ENCODE measurements around the gene PRRC2B. TPM values are rescaled to one million over a fixed set of nuclear protein-coding genes. Genes with fewer than 3 reads are reported as not detected.

The PRRC2B gene
- total and polyA plus RNA-seq, 2 of the 13 experiments (the other 11 are each of a cell fraction or from before 2014, with no cell fraction given) = 20.8 to 37.4 TPM

DNA sequence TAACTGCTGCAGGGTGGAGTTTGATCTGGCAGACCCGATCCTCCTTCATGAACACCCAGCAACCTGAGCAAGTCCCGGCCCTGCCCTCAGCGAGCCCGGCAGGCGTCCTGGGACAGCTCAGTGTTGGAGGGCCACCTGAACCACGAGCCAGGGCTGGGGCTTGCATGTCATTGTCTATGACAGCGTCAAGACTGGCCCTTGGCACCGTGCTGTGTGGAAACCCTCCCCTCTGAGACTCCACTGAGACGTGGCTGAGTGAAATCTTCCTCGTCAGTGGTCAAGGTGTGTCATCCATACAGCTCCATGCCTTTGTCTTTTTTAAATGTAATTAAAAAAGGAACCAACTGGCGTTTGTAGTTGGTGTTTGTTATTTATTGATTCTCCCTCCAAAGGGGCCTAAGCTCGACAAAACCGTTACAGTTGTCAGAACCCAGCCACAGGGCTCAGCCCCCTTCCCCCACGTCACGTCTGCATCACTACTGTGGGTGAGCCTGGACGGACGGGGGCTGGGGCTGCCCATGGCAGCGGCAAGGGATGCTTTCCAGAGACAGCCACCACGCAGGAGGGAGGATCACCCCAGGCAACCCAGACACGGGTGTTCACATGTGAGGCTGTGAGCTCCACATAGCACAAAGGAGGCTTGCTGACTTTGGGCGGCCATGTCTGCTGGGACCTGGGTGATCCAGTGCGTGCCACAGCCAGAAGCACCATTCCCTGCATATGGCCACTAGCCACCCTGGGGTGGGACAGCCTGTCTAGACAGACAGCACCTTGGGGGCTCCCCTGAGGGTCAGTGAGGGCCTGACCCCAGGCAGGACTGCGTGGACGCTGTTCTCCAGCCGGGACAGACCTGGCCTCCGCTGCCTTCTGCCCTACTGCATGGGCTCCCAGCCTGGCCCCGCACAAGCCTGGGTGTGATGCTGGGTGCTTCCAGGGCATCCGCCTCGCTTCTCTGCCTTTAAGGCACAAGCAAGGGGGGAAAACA is 129.9 kb downstream of the PRRC2B start (continued):
- TF ChIP-seq SOX5 (CRISPR knock-in tag; IDR thresholded peaks at IDR 0.05; ENCODE audit: borderline replicate concordance) = no peak
- TF ChIP-seq POLR2G (IDR thresholded peaks at IDR 0.05; ENCODE audit: low read depth, low read length) = 0 out of 2 replicates have a peak, but pooled peaks have one; percentile 8
- TF ChIP-seq NONO (IDR thresholded peaks at IDR 0.05) = no peak
- 0 out of 2 replicates have a peak, but pooled peaks have one; percentile 6 for TF ChIP-seq NONO (CRISPR knock-in tag; conservative IDR thresholded peaks at IDR 0.05)
- TF ChIP-seq JUND (CRISPR knock-in tag; IDR thresholded peaks at IDR 0.05) = no peak
- TF ChIP-seq MXD3 (CRISPR knock-in tag; IDR thresholded peaks at IDR 0.05) = no peak
- no peak for TF ChIP-seq SALL2 (CRISPR knock-in tag; IDR thresholded peaks at IDR 0.05)
- TF ChIP-seq RFXAP (CRISPR knock-in tag; IDR thresholded peaks at IDR 0.05; ENCODE audit: borderline replicate concordance) = no peak

DNA sequence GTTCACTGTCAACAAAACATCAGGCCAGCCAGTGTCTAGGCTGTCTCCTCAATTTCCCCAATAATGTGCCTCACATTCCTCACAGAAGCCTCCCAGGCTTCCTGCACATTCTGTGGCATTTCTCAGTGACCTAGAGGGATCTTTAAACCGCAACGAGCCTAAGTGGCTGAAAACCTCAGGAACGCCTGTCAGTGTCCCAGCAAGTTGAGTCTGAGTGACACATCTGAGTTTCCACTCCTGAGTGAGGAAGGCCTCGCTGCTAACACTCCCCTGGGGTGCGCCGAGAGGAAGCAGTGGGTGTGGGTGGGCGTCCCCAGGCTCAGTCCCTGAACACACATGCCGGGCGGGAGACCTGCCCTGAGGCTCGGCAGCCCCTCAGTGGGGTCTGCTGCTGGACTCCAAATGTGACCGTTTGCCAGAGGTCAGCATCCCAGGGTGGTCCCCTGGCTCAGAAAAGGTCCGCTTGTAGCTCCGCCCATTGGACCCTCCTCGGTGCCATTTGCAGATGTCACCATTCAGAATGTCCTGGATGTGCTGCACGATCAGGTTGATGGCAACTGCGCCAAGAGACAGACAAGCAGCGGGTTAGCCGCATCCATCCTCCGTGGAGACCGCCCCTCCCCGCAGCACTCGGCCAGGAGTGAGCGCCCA is 130.9 kb downstream of the PRRC2B start:
- ATAC-seq = no peak
- Histone ChIP-seq H3K36me3 (replicated peaks in 1 of 2; ENCODE audit: control insufficient read depth in 1 of 2, insufficient read depth in 2 of 2, low read length in 2 of 2) (peaks cover 16 to 44% of the 10 kb centered on the region in 2 experiments; a peak in 4 of 5 replicates), H3K79me2 (ENCODE audit: insufficient read depth, low read length) (no peaks in the 10 kb centered on the region), H2AFZ (ENCODE audit: low read length) (no peak overlapping the region), H3K4me2 (ENCODE audit: low read depth, low read length) (no peak overlapping the region), H3K9ac (ENCODE audit: insufficient read depth, low read depth, low read length) (no peak overlapping the region), H3K4me3 (replicated peaks in 1 of 3; ENCODE audit: insufficient read depth in 1 of 3, low read depth in 2 of 3, low read length in 3 of 3) (no peak overlapping the region), H4K20me1 (ENCODE audit: insufficient read depth, low read length) (no peaks in the 10 kb centered on the region), H3K9me3 (ENCODE audit: low read length) (no peaks in the 10 kb centered on the region), H3K27ac (ENCODE audit: extremely low read length, insufficient read depth, low read length) (no peak overlapping the region), H3K27me3 (ENCODE audit: control insufficient read depth in 1 of 2, insufficient read depth in 2 of 2, low read length in 2 of 2) (no peaks in the 10 kb centered on the region), H3K4me1 (ENCODE audit: insufficient read depth, low read length) (peaks cover 5% of the 10 kb centered on the region)
- no peak for DNase-seq (ENCODE audit: low spot score)
- WGBS (ENCODE audit: low lambda C conversion rate) = 100% methylated on average over 3 of the region's 23 CpGs
- BruUV-seq (replicated peaks) = no TSS peak
- intact Hi-C loops (cut with micrococcal nuclease; ENCODE audit: unreplicated experiment) (no loop called here), in situ Hi-C loops (cut with HindIII; ENCODE audit: extremely low pct_ligation_motif_present, low pct_unique_long_range_greater_than_20kb) (no loop called here)
- TF ChIP-seq SIX4 (CRISPR knock-in tag; IDR thresholded peaks at IDR 0.05) (no peak), JDP2 (CRISPR knock-in tag; IDR thresholded peaks at IDR 0.05; ENCODE audit: borderline replicate concordance) (no peak), POLR2G (IDR thresholded peaks at IDR 0.05; ENCODE audit: low read depth, low read length) (0 out of 2 replicates have a peak, but pooled peaks have one; percentile 2), AGO2 (optimal IDR thresholded peaks at IDR 0.05; ENCODE audit: low read depth, low read length) (peak; percentile 42)
- POLR2A ChIA-PET = no interaction called here
- no peak for FAIRE-seq
- CTCF ChIA-PET (ENCODE audit: low intra/inter-chr PET ratio, low total read pairs) = no interaction called here
